ENCODE data around the gene ANKRD12.

GRCh38 chr18:9206421-9206820 lies 69.8 kb downstream of the ANKRD12 start:
- TF ChIP-seq POLR2A (IDR thresholded peaks at IDR 0.05; ENCODE audit: borderline replicate concordance, extremely low read depth, insufficient read depth, insufficient read length) = no peak
- TF ChIP-seq, protein P1, sequence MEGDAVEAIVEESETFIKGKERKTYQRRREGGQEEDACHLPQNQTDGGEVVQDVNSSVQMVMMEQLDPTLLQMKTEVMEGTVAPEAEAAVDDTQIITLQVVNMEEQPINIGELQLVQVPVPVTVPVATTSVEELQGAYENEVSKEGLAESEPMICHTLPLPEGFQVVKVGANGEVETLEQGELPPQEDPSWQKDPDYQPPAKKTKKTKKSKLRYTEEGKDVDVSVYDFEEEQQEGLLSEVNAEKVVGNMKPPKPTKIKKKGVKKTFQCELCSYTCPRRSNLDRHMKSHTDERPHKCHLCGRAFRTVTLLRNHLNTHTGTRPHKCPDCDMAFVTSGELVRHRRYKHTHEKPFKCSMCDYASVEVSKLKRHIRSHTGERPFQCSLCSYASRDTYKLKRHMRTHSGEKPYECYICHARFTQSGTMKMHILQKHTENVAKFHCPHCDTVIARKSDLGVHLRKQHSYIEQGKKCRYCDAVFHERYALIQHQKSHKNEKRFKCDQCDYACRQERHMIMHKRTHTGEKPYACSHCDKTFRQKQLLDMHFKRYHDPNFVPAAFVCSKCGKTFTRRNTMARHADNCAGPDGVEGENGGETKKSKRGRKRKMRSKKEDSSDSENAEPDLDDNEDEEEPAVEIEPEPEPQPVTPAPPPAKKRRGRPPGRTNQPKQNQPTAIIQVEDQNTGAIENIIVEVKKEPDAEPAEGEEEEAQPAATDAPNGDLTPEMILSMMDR (IDR thresholded peaks at IDR 0.05 in 2 of 3, conservative IDR thresholded peaks at IDR 0.05 in 1 of 3; ENCODE audit: borderline replicate concordance in 1 of 3, insufficient read depth in 1 of 3, low read depth in 2 of 3, low read length in 2 of 3) = no peak
- no peak for TF ChIP-seq TCF7L2 (IDR thresholded peaks at IDR 0.05; ENCODE audit: borderline replicate concordance, extremely low read depth, insufficient read depth, insufficient read length)
- no peak for TF ChIP-seq ZNF274 (IDR thresholded peaks at IDR 0.05; ENCODE audit: low read depth, low read length)
- no peak for TF ChIP-seq EZH2 (IDR thresholded peaks at IDR 0.05)
- no peak for TF ChIP-seq YY1 (IDR thresholded peaks at IDR 0.05; ENCODE audit: extremely low read depth, insufficient replicate concordance, low read depth, low read length)
- TF ChIP-seq ZBTB33 (IDR thresholded peaks at IDR 0.05; ENCODE audit: extremely low read depth, insufficient replicate concordance, low read length) = no peak
- no peak for TF ChIP-seq EZH2phosphoT487 (IDR thresholded peaks at IDR 0.05; ENCODE audit: borderline replicate concordance)
